ENCODE results near the gene PLEKHG4B.
"Not testable (repeated sequence)": the region's sequence is repeated elsewhere in the genome, so short reads cannot be mapped to it uniquely, and the experiment has no call there.

Gene PLEKHG4B

GRCh38 chr5:54876-55569 is 36.9 kb upstream of the PLEKHG4B start:
- no peak overlapping the region for H3K4me2 ChIP-seq
- H4K20me1 ChIP-seq (ENCODE audit: insufficient read depth): no peaks in the 10 kb centered on the region
- no peak overlapping the region for H3K4me3 ChIP-seq (IDR thresholded peaks at IDR 0.05; ENCODE audit: insufficient read depth, low read depth, low read length)
- TF ChIP-seq CTCF (conservative IDR thresholded peaks at IDR 0.05; ENCODE audit: low read depth, low read length): no peak
- H3K79me2 ChIP-seq (ENCODE audit: insufficient read depth, low read depth): no peaks in the 10 kb centered on the region
- H3K27me3 ChIP-seq (ENCODE audit: insufficient read depth, low read depth): no peaks in the 10 kb centered on the region
- no peak overlapping the region for H2AFZ ChIP-seq (ENCODE audit: low read depth)
- H3K4me1 ChIP-seq (ENCODE audit: low read depth, poor library complexity, severe bottlenecking): no peaks in the 10 kb centered on the region
- no peak overlapping the region for H3K9ac ChIP-seq
- H3K27ac ChIP-seq: no peak overlapping the region
- no peaks in the 10 kb centered on the region for H3K36me3 ChIP-seq (ENCODE audit: insufficient read depth)

- Histone ChIP-seq H3K36me3 (ENCODE audit: insufficient read depth) (no peaks in the 10 kb centered on the region), H4K20me1 (ENCODE audit: insufficient read depth) (no peaks in the 10 kb centered on the region), H3K27ac (no peak overlapping the region), H2AFZ (ENCODE audit: low read depth) (no peak overlapping the region), H3K4me1 (ENCODE audit: low read depth, poor library complexity, severe bottlenecking) (no peaks in the 10 kb centered on the region), H3K27me3 (ENCODE audit: insufficient read depth, low read depth) (no peaks in the 10 kb centered on the region), H3K4me3 (IDR thresholded peaks at IDR 0.05; ENCODE audit: insufficient read depth, low read depth, low read length) (no peak overlapping the region), H3K4me2 (no peak overlapping the region), H3K79me2 (ENCODE audit: insufficient read depth, low read depth) (no peaks in the 10 kb centered on the region), H3K9ac (no peak overlapping the region)
- TF ChIP-seq CTCF (conservative IDR thresholded peaks at IDR 0.05; ENCODE audit: low read depth, low read length): no peak
These were observed 35.2 kb upstream of the PLEKHG4B start for GRCh38 chr5:56561-57290.

- not testable (repeated sequence) for H3K4me1 ChIP-seq (ENCODE audit: low read depth, poor library complexity, severe bottlenecking); H3K27me3 ChIP-seq (ENCODE audit: insufficient read depth, low read depth); H3K4me2 ChIP-seq; H3K36me3 ChIP-seq (ENCODE audit: insufficient read depth); H3K9ac ChIP-seq; H2AFZ ChIP-seq (ENCODE audit: low read depth); H3K4me3 ChIP-seq (IDR thresholded peaks at IDR 0.05; ENCODE audit: insufficient read depth, low read depth, low read length); H3K79me2 ChIP-seq (ENCODE audit: insufficient read depth, low read depth); H4K20me1 ChIP-seq (ENCODE audit: insufficient read depth); H3K27ac ChIP-seq
These were observed 31.7 kb upstream of the PLEKHG4B start for GRCh38 chr5:60250-60649.

GRCh38 chr5:70440-70839 is 21.5 kb upstream of the PLEKHG4B start:
- Histone ChIP-seq H3K27me3 (ENCODE audit: insufficient read depth, low read depth) (no peaks in the 10 kb centered on the region), H3K4me3 (IDR thresholded peaks at IDR 0.05; ENCODE audit: insufficient read depth, low read depth, low read length) (no peak overlapping the region), H3K27ac (no peak overlapping the region), H4K20me1 (ENCODE audit: insufficient read depth) (no peaks in the 10 kb centered on the region), H2AFZ (ENCODE audit: low read depth) (no peak overlapping the region), H3K4me1 (ENCODE audit: low read depth, poor library complexity, severe bottlenecking) (no peaks in the 10 kb centered on the region), H3K79me2 (ENCODE audit: insufficient read depth, low read depth) (no peaks in the 10 kb centered on the region), H3K9ac (no peak overlapping the region), H3K4me2 (no peak overlapping the region), H3K36me3 (ENCODE audit: insufficient read depth) (no peaks in the 10 kb centered on the region)
- TF ChIP-seq CTCF (conservative IDR thresholded peaks at IDR 0.05; ENCODE audit: low read depth, low read length): no peak

GRCh38 chr5:72316-73180 is 19.4 kb upstream of the PLEKHG4B start:
- H3K4me1 ChIP-seq (ENCODE audit: low read depth, poor library complexity, severe bottlenecking); H3K27ac ChIP-seq; H4K20me1 ChIP-seq (ENCODE audit: insufficient read depth); H3K4me2 ChIP-seq; H3K27me3 ChIP-seq (ENCODE audit: insufficient read depth, low read depth); H3K4me3 ChIP-seq (IDR thresholded peaks at IDR 0.05; ENCODE audit: insufficient read depth, low read depth, low read length); H3K79me2 ChIP-seq (ENCODE audit: insufficient read depth, low read depth); H3K9ac ChIP-seq; H3K36me3 ChIP-seq (ENCODE audit: insufficient read depth); H2AFZ ChIP-seq (ENCODE audit: low read depth): not testable (repeated sequence)

GRCh38 chr5:73181-73447 is 18.9 kb upstream of the PLEKHG4B start:
- H4K20me1 ChIP-seq (ENCODE audit: insufficient read depth); H3K79me2 ChIP-seq (ENCODE audit: insufficient read depth, low read depth); H3K4me2 ChIP-seq; H3K27me3 ChIP-seq (ENCODE audit: insufficient read depth, low read depth); H3K4me3 ChIP-seq (IDR thresholded peaks at IDR 0.05; ENCODE audit: insufficient read depth, low read depth, low read length); H3K4me1 ChIP-seq (ENCODE audit: low read depth, poor library complexity, severe bottlenecking); H3K36me3 ChIP-seq (ENCODE audit: insufficient read depth); H2AFZ ChIP-seq (ENCODE audit: low read depth); H3K9ac ChIP-seq; H3K27ac ChIP-seq: not testable (repeated sequence)

All from KMS-11 (cell line).